ENCODE measurements around the gene CALCOCO1. TPM values are rescaled to one million over a fixed set of nuclear protein-coding genes. Genes with fewer than 3 reads are reported as not detected.

The CALCOCO1 gene
- total RNA-seq, 1 donor from 2014 or later: 144 TPM

DNA sequence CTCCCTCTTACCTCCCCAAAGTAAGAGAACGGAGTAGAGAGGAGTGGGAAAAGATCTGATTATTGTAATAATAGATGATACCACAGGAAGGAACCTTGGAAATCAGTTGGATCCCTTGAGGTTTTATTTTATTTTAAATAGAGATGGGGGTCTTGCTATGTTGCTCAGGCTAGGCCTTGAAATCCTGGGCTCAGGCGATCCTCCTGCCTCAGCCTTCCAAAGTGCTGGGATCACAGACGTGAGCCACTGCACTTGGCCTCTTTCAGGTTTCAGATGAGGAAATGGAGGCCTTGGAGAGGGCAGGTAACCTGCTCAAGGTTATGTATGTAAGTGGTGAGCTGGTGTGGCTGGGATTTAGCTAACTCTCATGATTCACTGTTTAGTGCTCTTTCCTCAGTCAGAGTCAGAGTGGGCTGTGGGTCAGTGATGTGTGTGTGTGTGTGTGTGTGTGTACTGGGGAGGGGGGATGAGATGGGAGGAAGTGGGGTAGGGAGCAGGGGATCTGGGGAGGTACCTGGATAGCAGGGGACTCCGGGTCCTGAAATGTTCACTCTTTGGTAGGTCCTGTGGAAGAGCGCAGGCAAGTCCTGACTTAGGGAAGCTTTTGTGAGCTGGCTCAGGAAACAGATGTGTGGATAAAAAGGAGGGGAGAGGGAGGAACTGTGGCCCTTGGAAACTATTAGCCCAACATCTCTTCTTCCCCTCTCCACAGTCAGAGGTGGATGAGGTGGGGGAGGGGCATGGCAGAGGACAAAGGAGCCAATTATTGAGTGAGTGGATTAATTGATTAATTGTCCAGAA lies 29.2 kb upstream of the CALCOCO1 start:
- TF ChIP-seq CTCF (IDR thresholded peaks at IDR 0.05; ENCODE audit: unreplicated experiment): no peak
- Mint-ChIP-seq H3K27me3 (ENCODE audit: unreplicated experiment) (peaks cover 19% of the 10 kb centered on the region), H3K9me3 (ENCODE audit: unreplicated experiment) (no peaks in the 10 kb centered on the region), H3K36me3 (ENCODE audit: low read depth, unreplicated experiment) (peaks cover 13% of the 10 kb centered on the region), H3K27ac (ENCODE audit: unreplicated experiment) (no peak overlapping the region), H3K4me3 (ENCODE audit: unreplicated experiment) (no peak overlapping the region), H3K4me1 (ENCODE audit: unreplicated experiment) (peaks cover 30% of the 10 kb centered on the region)
- no peak for DNase-seq (ENCODE audit: low spot score)

DNA sequence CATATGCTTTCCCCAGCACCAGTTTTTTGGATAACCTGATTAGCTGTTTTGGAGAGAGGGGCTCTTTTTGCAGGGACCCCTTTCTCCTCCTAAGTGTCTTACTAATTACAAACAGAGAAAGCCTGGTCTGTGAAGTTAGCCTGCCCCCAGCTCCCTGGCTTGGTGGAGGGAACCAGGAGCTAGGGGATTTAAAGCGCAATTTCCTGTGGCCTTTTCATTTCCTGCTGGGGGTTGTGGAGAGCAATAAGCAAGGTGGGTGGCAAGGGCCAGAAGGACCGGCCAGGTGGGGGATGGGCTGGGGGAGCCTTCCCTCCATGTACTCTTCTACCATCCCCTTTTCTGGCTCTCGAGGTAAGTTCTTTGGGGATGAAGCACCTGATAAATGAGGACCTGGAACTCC lies 28.6 kb upstream of the CALCOCO1 start:
- no peak for TF ChIP-seq CTCF (IDR thresholded peaks at IDR 0.05; ENCODE audit: unreplicated experiment)
- peaks cover 20% of the 10 kb centered on the region for H3K27me3 Mint-ChIP-seq (ENCODE audit: unreplicated experiment)
- no peak overlapping the region for H3K27ac Mint-ChIP-seq (ENCODE audit: unreplicated experiment)
- no peak overlapping the region for H3K4me3 Mint-ChIP-seq (ENCODE audit: unreplicated experiment)
- H3K9me3 Mint-ChIP-seq (ENCODE audit: unreplicated experiment): no peaks in the 10 kb centered on the region
- H3K4me1 Mint-ChIP-seq (ENCODE audit: unreplicated experiment): peaks cover 28% of the 10 kb centered on the region
- peaks cover 13% of the 10 kb centered on the region for H3K36me3 Mint-ChIP-seq (ENCODE audit: low read depth, unreplicated experiment)
- DNase-seq (ENCODE audit: low spot score): no peak

GRCh38 chr12:53755451-53755891 lies 28.2 kb upstream of the CALCOCO1 start:
- peaks cover 25% of the 10 kb centered on the region for H3K27me3 Mint-ChIP-seq (ENCODE audit: unreplicated experiment)
- H3K4me3 Mint-ChIP-seq (ENCODE audit: unreplicated experiment): no peak overlapping the region
- DNase-seq (ENCODE audit: low spot score): no peak
- H3K9me3 Mint-ChIP-seq (ENCODE audit: unreplicated experiment): no peaks in the 10 kb centered on the region
- peaks cover 13% of the 10 kb centered on the region for H3K36me3 Mint-ChIP-seq (ENCODE audit: low read depth, unreplicated experiment)
- H3K4me1 Mint-ChIP-seq (ENCODE audit: unreplicated experiment): peaks cover 28% of the 10 kb centered on the region
- peak; percentile 32 for TF ChIP-seq CTCF (IDR thresholded peaks at IDR 0.05; ENCODE audit: unreplicated experiment)
- H3K27ac Mint-ChIP-seq (ENCODE audit: unreplicated experiment): no peak overlapping the region

GRCh38 chr12:53754633-53755264 lies 27.5 kb upstream of the CALCOCO1 start:
- Mint-ChIP-seq H3K4me3 (ENCODE audit: unreplicated experiment) (no peak overlapping the region), H3K27ac (ENCODE audit: unreplicated experiment) (no peak overlapping the region), H3K36me3 (ENCODE audit: low read depth, unreplicated experiment) (peaks cover 9% of the 10 kb centered on the region), H3K4me1 (ENCODE audit: unreplicated experiment) (peaks cover 26% of the 10 kb centered on the region), H3K27me3 (ENCODE audit: unreplicated experiment) (peaks cover 23% of the 10 kb centered on the region), H3K9me3 (ENCODE audit: unreplicated experiment) (no peaks in the 10 kb centered on the region)
- no peak for TF ChIP-seq CTCF (IDR thresholded peaks at IDR 0.05; ENCODE audit: unreplicated experiment)
- DNase-seq (ENCODE audit: low spot score): no peak

DNA sequence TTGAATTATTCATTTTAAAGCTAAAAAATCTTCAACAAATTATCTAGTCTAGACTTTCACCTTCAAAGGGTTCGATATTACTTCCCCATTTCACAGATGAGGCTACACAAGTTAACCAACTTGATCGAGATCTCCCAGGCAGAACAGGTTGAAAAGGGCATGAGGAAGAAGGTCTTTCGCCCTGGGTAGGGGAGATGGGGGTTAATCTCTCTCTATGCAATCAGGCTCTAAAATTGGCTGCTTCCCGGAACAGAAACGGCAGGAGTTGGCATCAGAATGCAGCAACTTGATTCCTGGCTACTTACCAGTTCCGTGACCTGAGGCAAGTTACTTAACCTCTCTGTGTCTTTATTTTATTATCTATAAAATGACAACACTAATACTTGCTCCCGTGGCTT lies 26.9 kb upstream of the CALCOCO1 start:
- Mint-ChIP-seq H3K4me1 (ENCODE audit: unreplicated experiment) (peaks cover 20% of the 10 kb centered on the region), H3K9me3 (ENCODE audit: unreplicated experiment) (no peaks in the 10 kb centered on the region), H3K27ac (ENCODE audit: unreplicated experiment) (no peak overlapping the region), H3K4me3 (ENCODE audit: unreplicated experiment) (no peak overlapping the region), H3K27me3 (ENCODE audit: unreplicated experiment) (peaks cover 19% of the 10 kb centered on the region), H3K36me3 (ENCODE audit: low read depth, unreplicated experiment) (peaks cover 4% of the 10 kb centered on the region)
- no peak for TF ChIP-seq CTCF (IDR thresholded peaks at IDR 0.05; ENCODE audit: unreplicated experiment)
- DNase-seq (ENCODE audit: low spot score): no peak

All from endothelial cell (in vitro differentiated cells).